HCT116 (cell line): Measurements from ENCODE around the gene GALK2. TPM values are rescaled to one million over a fixed set of nuclear protein-coding genes. Genes with fewer than 3 reads are reported as not detected.

Experiments
- ATAC-seq: fragments of 200-7000 bp; cut with Tn5 transposase; 2 replicates; pipeline ENCODE4 v1.9.1; 2020; ENCODE audit warnings: mild to moderate bottlenecking, moderate library complexity
- BruUV-seq: library from RNA; stranded (reverse); fragments of 400-500 nt; replicated peaks from 2 replicates; lab custom pipeline; 2021; lab: Mats Ljungman, UMichigan
- CTCF ChIA-PET: fragments of 300-600 bp; sonication (Branson Sonifier 250); formaldehyde crosslinking; loops from one replicate; lab custom pipeline; 2021; ENCODE audit warnings: antibody characterized with exemption; lab: Charles Lee
- POLR2A ChIA-PET: fragments of 300-600, 350-600 bp; sonication (Branson Sonifier 250); formaldehyde crosslinking; loops from one replicate; lab custom pipeline; 2021; ENCODE audit warnings: antibody characterized with exemption; lab: Charles Lee
- RAD21 ChIA-PET, 2 experiments: fragments of 300-600 bp; sonication (Branson Sonifier 250); formaldehyde crosslinking; loops; one replicate each; lab custom pipeline; 2023; ENCODE audit warnings: low total read pairs in 2 of 2; ENCODE audit not compliant: uncharacterized antibody in 2 of 2, unreplicated experiment in 2 of 2, low non-redundant PET in 1 of 2; lab: Charles Lee
- DNase-seq: peaks from one replicate; pipeline ENCODE4 v3.0.0-alpha.2; 2010; ENCODE audit warnings: low read depth, low spot score
- H2AFZ ChIP-seq: fragments of 200-600 bp; shearing (Covaris generic), sonication (generic); 2 replicates; pipeline ENCODE4 v1.6.1; 2017; ENCODE audit warnings: low read depth, mixed run types, mixed read lengths, antibody characterized with exemption, low read length; ENCODE audit not compliant: poor library complexity, severe bottlenecking
- H3K27ac ChIP-seq: 2 replicates; pipeline ENCODE4 v1.5.1; 2012; ENCODE audit warnings: low read depth, low read length
- H3K27me3 ChIP-seq: fragments of 200-600 bp; sonication (generic); 2 replicates; pipeline ENCODE4 v1.6.1; 2016; ENCODE audit warnings: mixed run types, low read length, mixed read lengths; ENCODE audit not compliant: insufficient read depth
- H3K36me3 ChIP-seq, 2 experiments: fragments of 200-500 bp in 1 of 2; fragments of 200-600 bp in 1 of 2; sonication (Bioruptor generic) in 1 of 2; sonication (generic) in 1 of 2; 2 replicates each; pipeline versions ENCODE4 v1.5.1 to v1.6.1; 2014 to 2016; ENCODE audit warnings: low read length in 2 of 2, inconsistent platforms in 1 of 2, mixed read lengths in 1 of 2, mixed run types in 1 of 2; ENCODE audit not compliant: insufficient read depth in 2 of 2, control insufficient read depth in 1 of 2
- H3K4me1 ChIP-seq, 2 experiments: fragments of 200-600 bp in 1 of 2; sonication (generic) in 1 of 2; 2 replicates each; pipeline versions ENCODE4 v1.5.1 to v1.6.1; 2012 to 2017; ENCODE audit warnings: low read length in 2 of 2, inconsistent platforms in 1 of 2, mild to moderate bottlenecking in 1 of 2, mixed read lengths in 1 of 2, mixed run types in 1 of 2, moderate library complexity in 1 of 2; ENCODE audit not compliant: insufficient read depth in 2 of 2, control insufficient read depth in 1 of 2
- H3K4me2 ChIP-seq: fragments of 200-600 bp; sonication (generic); 2 replicates; pipeline ENCODE4 v1.6.1; 2017; ENCODE audit warnings: mixed run types, low read length, mixed read lengths
- H3K4me3 ChIP-seq, 2 experiments: fragments of 200-600 bp in 1 of 2; sonication (generic) in 1 of 2; replicated peaks in 1 of 2; 2 replicates each; pipeline ENCODE4 v1.5.1; 2011 to 2016; ENCODE audit warnings: low read length in 2 of 2, control low read depth in 1 of 2, low read depth in 1 of 2, mild to moderate bottlenecking in 1 of 2, mixed read lengths in 1 of 2, mixed run types in 1 of 2
- H3K79me2 ChIP-seq: fragments of 200-600 bp; sonication (generic); 2 replicates; pipeline ENCODE4 v1.6.1; 2017; ENCODE audit warnings: mild to moderate bottlenecking, mixed run types, low read length, moderate library complexity, mixed read lengths; ENCODE audit not compliant: insufficient read depth
- H3K9ac ChIP-seq: fragments of 200-600 bp; sonication (generic); 2 replicates; pipeline ENCODE4 v1.6.1; 2016; ENCODE audit warnings: low read length, mixed read lengths
- H3K9me2 ChIP-seq: fragments of 200-600 bp; sonication (generic), shearing (Covaris generic); 2 replicates; pipeline ENCODE4 v1.6.1; 2017; ENCODE audit warnings: mixed run types, mild to moderate bottlenecking, moderate library complexity; ENCODE audit not compliant: insufficient read depth
- H3K9me3 ChIP-seq, 2 experiments: fragments of 200-500 bp in 1 of 2; fragments of 200-600 bp in 1 of 2; sonication (Bioruptor generic) in 1 of 2; sonication (generic) in 1 of 2; 2 replicates each; pipeline ENCODE4 v1.6.1; 2014 to 2017; ENCODE audit warnings: low read length in 2 of 2, mixed read lengths in 2 of 2, inconsistent platforms in 1 of 2, low read depth in 1 of 2, mild to moderate bottlenecking in 1 of 2, mixed run types in 1 of 2, moderate library complexity in 1 of 2; ENCODE audit not compliant: control insufficient read depth in 1 of 2, insufficient read depth in 1 of 2
- H4K20me1 ChIP-seq: fragments of 200-600 bp; sonication (generic), shearing (Covaris generic); 2 replicates; pipeline ENCODE4 v1.6.1; 2017; ENCODE audit warnings: mixed run types, mild to moderate bottlenecking, moderate library complexity; ENCODE audit not compliant: insufficient read depth
- CEBPB ChIP-seq: IDR thresholded peaks from 2 replicates; pipeline ENCODE4 v1.6.1; 2012; ENCODE audit warnings: low read depth
- EGR1 ChIP-seq: IDR thresholded peaks from 2 replicates; pipeline ENCODE4 v1.6.1; 2012; ENCODE audit warnings: low read depth
- ELF1 ChIP-seq: IDR thresholded peaks from 2 replicates; pipeline ENCODE4 v1.6.1; 2012; ENCODE audit warnings: low read depth, borderline replicate concordance
- EZH2 ChIP-seq: fragments of 200-600 bp; sonication (generic); IDR thresholded peaks from 2 replicates; pipeline ENCODE4 v1.6.1; 2017; ENCODE audit warnings: antibody characterized with exemption, mixed run types
- EZH2phosphoT487 ChIP-seq: fragments of 200-600 bp; IDR thresholded peaks from 2 replicates; pipeline ENCODE4 v1.6.1; 2018; ENCODE audit warnings: antibody characterized with exemption, borderline replicate concordance
- JUND ChIP-seq: IDR thresholded peaks from 2 replicates; pipeline ENCODE4 v1.6.1; 2012
- POLR2A ChIP-seq: IDR thresholded peaks from 2 replicates; pipeline ENCODE4 v1.7.0; 2011; ENCODE audit warnings: borderline replicate concordance; ENCODE audit not compliant: insufficient read depth, insufficient read length; ENCODE audit errors: extremely low read depth
- POLR2AphosphoS5 ChIP-seq: IDR thresholded peaks from 2 replicates; pipeline ENCODE4 v1.6.1; 2011; ENCODE audit warnings: mild to moderate bottlenecking, low read depth, low read length, moderate library complexity
- RAD21 ChIP-seq: IDR thresholded peaks from 2 replicates; pipeline ENCODE4 v1.6.1; 2012; ENCODE audit warnings: low read depth, mild to moderate bottlenecking
- SIN3A ChIP-seq: IDR thresholded peaks from 2 replicates; pipeline ENCODE4 v1.6.1; 2012; ENCODE audit warnings: low read depth
- SP1 ChIP-seq: IDR thresholded peaks from 2 replicates; pipeline ENCODE4 v1.6.1; 2012; ENCODE audit warnings: low read depth
- SRF ChIP-seq: IDR thresholded peaks from 2 replicates; pipeline ENCODE4 v1.6.1; 2012; ENCODE audit warnings: low read depth
- TCF7L2 ChIP-seq: IDR thresholded peaks from 2 replicates; pipeline ENCODE4 v1.7.0; 2011; ENCODE audit warnings: borderline replicate concordance, inconsistent platforms; ENCODE audit not compliant: insufficient read depth, insufficient read length; ENCODE audit errors: extremely low read depth
- YY1 ChIP-seq: IDR thresholded peaks from 2 replicates; pipeline ENCODE4 v1.6.1; 2011; ENCODE audit warnings: low read length, low read depth, moderate library complexity, mild to moderate bottlenecking; ENCODE audit not compliant: insufficient replicate concordance; ENCODE audit errors: extremely low read depth
- ZFX ChIP-seq: fragments of 450-650 bp; IDR thresholded peaks from 2 replicates; pipeline ENCODE4 v1.6.1; 2017
- intact Hi-C: fragments of 100-400 bp; cut with micrococcal nuclease; formaldehyde crosslinking; loops from 2 replicates; pipeline ENCODE4 v1.10.0; 2022
- total RNA-seq: library from RNA; stranded (reverse); gene quantifications from one replicate; pipeline ENCODE4 v1.2.1, GENCODE V29; 2021; ENCODE audit not compliant: unreplicated experiment
- TF ChIP-seq, protein P1 (sequence below): IDR thresholded peaks from 2 replicates; pipeline ENCODE4 v1.6.1; 2011; ENCODE audit warnings: mild to moderate bottlenecking, low read length, moderate library complexity; ENCODE audit not compliant: insufficient replicate concordance; ENCODE audit errors: extremely low read depth
- TF ChIP-seq, protein P2 (sequence below): IDR thresholded peaks from 2 replicates; pipeline ENCODE4 v1.6.1; 2012
- TF ChIP-seq, protein P3 (sequence below): IDR thresholded peaks from 2 replicates; pipeline ENCODE4 v1.6.1; 2012
- TF ChIP-seq, protein P4 (sequence below), 3 experiments: fragments of 200-600 bp in 1 of 3; sonication (generic) in 1 of 3; IDR thresholded peaks in 2 of 3; conservative IDR thresholded peaks in 1 of 3; 2 replicates each; pipeline ENCODE4 v1.5.1; 2012 to 2017; ENCODE audit warnings: low read depth in 2 of 3, low read length in 2 of 3, antibody characterized with exemption in 1 of 3, borderline replicate concordance in 1 of 3, control low read depth in 1 of 3, mild to moderate bottlenecking in 1 of 3, mixed read lengths in 1 of 3, mixed run types in 1 of 3, moderate library complexity in 1 of 3; ENCODE audit not compliant: insufficient read depth in 1 of 3

The GALK2 gene
- total RNA-seq, 1 experiment from 2014 or later = 18.7 TPM

DNA sequence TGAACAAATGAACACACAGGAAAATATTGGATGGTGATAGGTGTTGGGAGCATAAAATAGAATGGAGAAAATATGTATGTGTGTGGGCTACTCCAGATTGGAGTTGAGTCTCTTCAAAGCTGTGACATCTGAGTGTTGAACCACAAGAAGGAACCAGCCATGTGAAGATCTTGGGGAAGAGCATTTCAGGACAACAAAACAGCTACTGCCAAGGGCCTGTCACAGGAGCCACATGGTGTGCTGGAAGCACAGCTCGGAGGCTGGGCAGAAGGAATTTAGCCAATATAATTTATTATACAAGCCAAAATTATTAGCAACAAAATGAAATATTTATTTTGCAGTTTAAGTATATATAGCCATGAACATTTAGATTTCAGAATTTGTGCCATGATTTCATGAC, 144.7 kb downstream of the GALK2 start (continued):
- TF ChIP-seq, protein P1, sequence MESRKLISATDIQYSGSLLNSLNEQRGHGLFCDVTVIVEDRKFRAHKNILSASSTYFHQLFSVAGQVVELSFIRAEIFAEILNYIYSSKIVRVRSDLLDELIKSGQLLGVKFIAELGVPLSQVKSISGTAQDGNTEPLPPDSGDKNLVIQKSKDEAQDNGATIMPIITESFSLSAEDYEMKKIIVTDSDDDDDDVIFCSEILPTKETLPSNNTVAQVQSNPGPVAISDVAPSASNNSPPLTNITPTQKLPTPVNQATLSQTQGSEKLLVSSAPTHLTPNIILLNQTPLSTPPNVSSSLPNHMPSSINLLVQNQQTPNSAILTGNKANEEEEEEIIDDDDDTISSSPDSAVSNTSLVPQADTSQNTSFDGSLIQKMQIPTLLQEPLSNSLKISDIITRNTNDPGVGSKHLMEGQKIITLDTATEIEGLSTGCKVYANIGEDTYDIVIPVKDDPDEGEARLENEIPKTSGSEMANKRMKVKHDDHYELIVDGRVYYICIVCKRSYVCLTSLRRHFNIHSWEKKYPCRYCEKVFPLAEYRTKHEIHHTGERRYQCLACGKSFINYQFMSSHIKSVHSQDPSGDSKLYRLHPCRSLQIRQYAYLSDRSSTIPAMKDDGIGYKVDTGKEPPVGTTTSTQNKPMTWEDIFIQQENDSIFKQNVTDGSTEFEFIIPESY = no peak
- TF ChIP-seq RAD21 = no peak
- no peak for TF ChIP-seq ELF1
- TF ChIP-seq, protein P2, sequence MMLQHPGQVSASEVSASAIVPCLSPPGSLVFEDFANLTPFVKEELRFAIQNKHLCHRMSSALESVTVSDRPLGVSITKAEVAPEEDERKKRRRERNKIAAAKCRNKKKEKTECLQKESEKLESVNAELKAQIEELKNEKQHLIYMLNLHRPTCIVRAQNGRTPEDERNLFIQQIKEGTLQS = no peak
- no peak for TF ChIP-seq POLR2A
- TF ChIP-seq, all 23 proteins: peak for 0

DNA sequence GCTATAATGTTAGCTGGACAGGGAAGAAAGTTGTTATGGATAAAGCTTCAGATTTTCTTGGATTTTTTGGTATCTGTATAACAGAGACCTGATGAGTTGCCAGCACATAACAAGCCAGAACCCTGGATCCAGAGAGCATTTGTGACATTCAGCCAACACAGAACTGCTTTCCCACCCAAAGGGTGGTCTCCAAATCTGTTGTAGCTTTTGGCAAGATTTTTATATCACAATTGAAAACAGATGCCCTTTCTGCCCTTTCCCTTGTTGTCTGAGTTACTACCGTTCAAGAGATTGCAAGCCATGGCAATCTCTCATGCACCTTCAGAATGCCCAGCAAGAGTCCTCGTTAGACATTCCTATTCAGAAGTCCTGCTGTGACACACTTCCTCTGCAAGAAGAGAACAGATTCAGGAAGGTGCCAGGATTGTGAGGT, 145.4 kb downstream of the GALK2 start:
- Histone ChIP-seq H3K9ac (no peak overlapping the region), H3K36me3 (no peaks in the 10 kb centered on the region), H4K20me1 (no peaks in the 10 kb centered on the region), H3K4me1 (no peaks in the 10 kb centered on the region), H3K4me2 (no peak overlapping the region), H3K79me2 (no peaks in the 10 kb centered on the region), H3K9me3 (no peaks in the 10 kb centered on the region), H3K9me2 (no peaks in the 10 kb centered on the region), H3K27ac (no peak overlapping the region), H2AFZ (no peak overlapping the region), H3K27me3 (no peaks in the 10 kb centered on the region), H3K4me3 (no peak overlapping the region)
- TF ChIP-seq SRF (no peak), YY1 (no peak), POLR2A (no peak), EZH2phosphoT487 (no peak), JUND (no peak), RAD21 (no peak), SIN3A (no peak), TCF7L2 (no peak), SP1 (no peak), EGR1 (no peak), CEBPB (no peak), ELF1 (no peak), POLR2AphosphoS5 (no peak), ZFX (no peak), EZH2 (no peak)
- TF ChIP-seq, protein P3, sequence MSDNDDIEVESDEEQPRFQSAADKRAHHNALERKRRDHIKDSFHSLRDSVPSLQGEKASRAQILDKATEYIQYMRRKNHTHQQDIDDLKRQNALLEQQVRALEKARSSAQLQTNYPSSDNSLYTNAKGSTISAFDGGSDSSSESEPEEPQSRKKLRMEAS = no peak
- TF ChIP-seq, protein P4, sequence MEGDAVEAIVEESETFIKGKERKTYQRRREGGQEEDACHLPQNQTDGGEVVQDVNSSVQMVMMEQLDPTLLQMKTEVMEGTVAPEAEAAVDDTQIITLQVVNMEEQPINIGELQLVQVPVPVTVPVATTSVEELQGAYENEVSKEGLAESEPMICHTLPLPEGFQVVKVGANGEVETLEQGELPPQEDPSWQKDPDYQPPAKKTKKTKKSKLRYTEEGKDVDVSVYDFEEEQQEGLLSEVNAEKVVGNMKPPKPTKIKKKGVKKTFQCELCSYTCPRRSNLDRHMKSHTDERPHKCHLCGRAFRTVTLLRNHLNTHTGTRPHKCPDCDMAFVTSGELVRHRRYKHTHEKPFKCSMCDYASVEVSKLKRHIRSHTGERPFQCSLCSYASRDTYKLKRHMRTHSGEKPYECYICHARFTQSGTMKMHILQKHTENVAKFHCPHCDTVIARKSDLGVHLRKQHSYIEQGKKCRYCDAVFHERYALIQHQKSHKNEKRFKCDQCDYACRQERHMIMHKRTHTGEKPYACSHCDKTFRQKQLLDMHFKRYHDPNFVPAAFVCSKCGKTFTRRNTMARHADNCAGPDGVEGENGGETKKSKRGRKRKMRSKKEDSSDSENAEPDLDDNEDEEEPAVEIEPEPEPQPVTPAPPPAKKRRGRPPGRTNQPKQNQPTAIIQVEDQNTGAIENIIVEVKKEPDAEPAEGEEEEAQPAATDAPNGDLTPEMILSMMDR (IDR thresholded peaks at IDR 0.05 in 2 of 3, conservative IDR thresholded peaks at IDR 0.05 in 1 of 3; ENCODE audit: borderline replicate concordance in 1 of 3, insufficient read depth in 1 of 3, low read depth in 2 of 3, low read length in 2 of 3) = no peak
- TF ChIP-seq, protein P2 = no peak
- intact Hi-C loops = no loop called here
- no TSS peak for BruUV-seq
- ChIA-PET RAD21 (no interaction called here), CTCF (no interaction called here), POLR2A (no interaction called here)
- ATAC-seq (no peak), DNase-seq (no peak)
